Lung (tissue), 12 donors: ENCODE data around the gene NCLN. TPM values are rescaled to one million over a fixed set of nuclear protein-coding genes. Genes with fewer than 3 reads are reported as not detected.

Experiments used
- ATAC-seq: fragments of 200-7000 bp; cut with Tn5 transposase; one replicate; pipeline ENCODE4 v1.9.1; 2020; ENCODE audit warnings: moderate number of reproducible peaks; ENCODE audit not compliant: insufficient read depth, low FRiP score
- DNase-seq, 3 donors: peaks; one replicate each; pipeline ENCODE4 v3.0.0-alpha.2; 2013 to 2017
- H3K27ac ChIP-seq, 2 donors: one replicate each; pipeline ENCODE4 v1.5.1; 2013; ENCODE audit warnings: mild to moderate bottlenecking in 2 of 2, moderate library complexity in 2 of 2, control low read depth in 1 of 2, inconsistent platforms in 1 of 2, low read depth in 1 of 2, low read length in 1 of 2
- H3K27me3 ChIP-seq, 3 donors: one replicate each; pipeline ENCODE4 v1.5.1; 2013; ENCODE audit warnings: low read length in 2 of 3; ENCODE audit not compliant: control insufficient read depth in 3 of 3, insufficient read depth in 3 of 3
- H3K36me3 ChIP-seq, 4 donors: one replicate each; pipeline ENCODE4 v1.5.1; 2013; ENCODE audit warnings: low read length in 4 of 4, mild to moderate bottlenecking in 1 of 4, moderate library complexity in 1 of 4; ENCODE audit not compliant: control insufficient read depth in 4 of 4, insufficient read depth in 4 of 4
- H3K4me1 ChIP-seq, 5 donors: one replicate each; pipeline ENCODE4 v1.5.1; 2013; ENCODE audit warnings: low read length in 5 of 5, mild to moderate bottlenecking in 2 of 5, moderate library complexity in 1 of 5; ENCODE audit not compliant: control insufficient read depth in 5 of 5, insufficient read depth in 5 of 5
- H3K4me3 ChIP-seq: one replicate; pipeline ENCODE4 v1.5.1; 2013; ENCODE audit warnings: mild to moderate bottlenecking, control low read depth, moderate library complexity
- H3K9ac ChIP-seq, 2 donors: one replicate each; pipeline ENCODE4 v1.5.1; 2013; ENCODE audit warnings: low read length in 2 of 2, control low read depth in 1 of 2; ENCODE audit not compliant: insufficient read depth in 1 of 2
- H3K9me3 ChIP-seq, 4 donors: one replicate each; pipeline ENCODE4 v1.5.1; 2013; ENCODE audit warnings: low read length in 3 of 4, mild to moderate bottlenecking in 1 of 4, moderate library complexity in 1 of 4; ENCODE audit not compliant: control insufficient read depth in 4 of 4, insufficient read depth in 3 of 4
- WGBS, 2 donors: extraction: QIAGEN DNeasy Blood & Tissue Kit; methylation state at CpG; one replicate each; pipeline ENCODE4 v1.1.7; 2013; 5-methylcytosine and 5-hydroxymethylcytosine counted together
- polyA plus RNA-seq, 2 donors: library from polyadenylated mRNA; stranded (reverse); fragments of 200-250 nt; gene quantifications; one replicate each; pipeline ENCODE4 v1.2.1, GENCODE V29; 2013
- total RNA-seq, 2 donors: library from RNA; depleted of rRNA in 1 of 2; stranded (reverse); fragments of >200 nt in 1 of 2; gene quantifications; one replicate each; pipeline ENCODE4 v1.2.1, GENCODE V29; 2014 to 2021
- TF ChIP-seq, protein P1 (sequence below): IDR thresholded peaks from 2 replicates; pipeline ENCODE4 v1.5.1; 2012; ENCODE audit warnings: mild to moderate bottlenecking; ENCODE audit errors: control extremely low read depth, extremely low read depth
- donor health status: control.
- donor health status: control.
- donor health status: Bipolar disorder and iron deficiency.
- donor health status: healthy.
- donor health status: DM: yes; HTN: yes; CAD: no.

The NCLN gene
- total and polyA plus RNA-seq, 4 donors: 24.8 to 117 (median 63.1) TPM

- H3K9ac ChIP-seq: no peak overlapping the region
- H3K4me3 ChIP-seq: peak overlapping the region; percentile 24
- H3K27me3 ChIP-seq: no peaks in the 10 kb centered on the region
- 29 to 67% methylated on average over 31 of the region's 31 CpGs for WGBS, 2 donors
- no peaks in the 10 kb centered on the region for H3K36me3 ChIP-seq
- no peaks in the 10 kb centered on the region for H3K9me3 ChIP-seq
- TF ChIP-seq, protein P1, sequence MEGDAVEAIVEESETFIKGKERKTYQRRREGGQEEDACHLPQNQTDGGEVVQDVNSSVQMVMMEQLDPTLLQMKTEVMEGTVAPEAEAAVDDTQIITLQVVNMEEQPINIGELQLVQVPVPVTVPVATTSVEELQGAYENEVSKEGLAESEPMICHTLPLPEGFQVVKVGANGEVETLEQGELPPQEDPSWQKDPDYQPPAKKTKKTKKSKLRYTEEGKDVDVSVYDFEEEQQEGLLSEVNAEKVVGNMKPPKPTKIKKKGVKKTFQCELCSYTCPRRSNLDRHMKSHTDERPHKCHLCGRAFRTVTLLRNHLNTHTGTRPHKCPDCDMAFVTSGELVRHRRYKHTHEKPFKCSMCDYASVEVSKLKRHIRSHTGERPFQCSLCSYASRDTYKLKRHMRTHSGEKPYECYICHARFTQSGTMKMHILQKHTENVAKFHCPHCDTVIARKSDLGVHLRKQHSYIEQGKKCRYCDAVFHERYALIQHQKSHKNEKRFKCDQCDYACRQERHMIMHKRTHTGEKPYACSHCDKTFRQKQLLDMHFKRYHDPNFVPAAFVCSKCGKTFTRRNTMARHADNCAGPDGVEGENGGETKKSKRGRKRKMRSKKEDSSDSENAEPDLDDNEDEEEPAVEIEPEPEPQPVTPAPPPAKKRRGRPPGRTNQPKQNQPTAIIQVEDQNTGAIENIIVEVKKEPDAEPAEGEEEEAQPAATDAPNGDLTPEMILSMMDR: no peak
- peaks cover 0 to 24% (median 0%) of the 10 kb centered on the region in 5 donors for H3K4me1 ChIP-seq
- DNase-seq (no peak), ATAC-seq (no peak)
- peak overlapping the region in 1 of 2 donors; percentile 87 for H3K27ac ChIP-seq
Measured at GRCh38 chr19:3179739-3180293, 5.9 kb upstream of the NCLN start.

GRCh38 chr19:3183721-3184641, 1.7 kb upstream of the NCLN start:
- DNase-seq: no peak
- H3K36me3 ChIP-seq: peaks cover 0 to 4% (median 0%) of the 10 kb centered on the region in 4 donors
- no peak overlapping the region for H3K9ac ChIP-seq
- ATAC-seq: no peak
- no peak overlapping the region for H3K27ac ChIP-seq
- no peak overlapping the region for H3K4me3 ChIP-seq
- TF ChIP-seq, protein P1: no peak
- no peaks in the 10 kb centered on the region for H3K9me3 ChIP-seq
- WGBS, 2 donors: 73 to 81% methylated on average over 13 of the region's 13 CpGs
- no peaks in the 10 kb centered on the region for H3K27me3 ChIP-seq
- peaks cover 0 to 29% (median 4%) of the 10 kb centered on the region in 5 donors for H3K4me1 ChIP-seq

DNA sequence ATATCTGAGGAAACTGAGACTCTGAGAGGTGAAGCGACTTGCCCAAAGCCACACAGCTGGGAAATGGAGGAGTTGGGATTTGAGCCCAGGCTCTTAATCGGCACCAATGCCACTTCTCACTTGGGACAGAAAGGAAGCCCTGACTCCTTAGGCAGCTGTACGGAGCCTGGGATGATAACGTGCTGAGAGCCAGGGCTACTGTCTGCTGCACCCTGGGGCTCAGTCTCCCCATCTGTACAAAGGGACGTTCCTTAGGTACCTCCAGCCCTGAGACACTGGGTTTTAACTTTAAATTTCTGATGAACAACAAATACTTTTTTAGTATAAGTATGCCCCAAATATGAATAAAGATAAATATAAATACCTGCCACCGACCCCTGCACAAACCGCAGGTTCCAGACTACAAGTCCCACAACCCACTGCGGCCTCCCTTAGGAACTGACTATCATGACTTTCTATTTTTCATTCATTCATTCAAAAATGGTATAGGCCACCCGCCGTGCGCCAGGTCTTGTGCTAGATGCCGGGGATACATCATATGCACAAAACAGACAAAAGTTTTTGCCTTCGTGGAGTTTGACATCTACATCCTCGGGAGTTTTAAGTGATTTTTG, 776 bp upstream of the NCLN start:
- DNase-seq (no peak), ATAC-seq (no peak)
- Histone ChIP-seq H3K36me3 (peaks cover 0 to 4% (median 0%) of the 10 kb centered on the region in 4 donors), H3K27me3 (no peaks in the 10 kb centered on the region), H3K9ac (no peak overlapping the region), H3K27ac (peak overlapping the region in 1 of 2 donors; percentile 24), H3K4me1 (peaks cover 0 to 24% (median 4%) of the 10 kb centered on the region in 5 donors), H3K9me3 (no peaks in the 10 kb centered on the region), H3K4me3 (no peak overlapping the region)
- WGBS, 2 donors: 19 to 24% methylated on average over 14 of the region's 14 CpGs
- TF ChIP-seq, protein P1: no peak
